ENCODE data around the gene HIPK1.

Gene HIPK1

DNA sequence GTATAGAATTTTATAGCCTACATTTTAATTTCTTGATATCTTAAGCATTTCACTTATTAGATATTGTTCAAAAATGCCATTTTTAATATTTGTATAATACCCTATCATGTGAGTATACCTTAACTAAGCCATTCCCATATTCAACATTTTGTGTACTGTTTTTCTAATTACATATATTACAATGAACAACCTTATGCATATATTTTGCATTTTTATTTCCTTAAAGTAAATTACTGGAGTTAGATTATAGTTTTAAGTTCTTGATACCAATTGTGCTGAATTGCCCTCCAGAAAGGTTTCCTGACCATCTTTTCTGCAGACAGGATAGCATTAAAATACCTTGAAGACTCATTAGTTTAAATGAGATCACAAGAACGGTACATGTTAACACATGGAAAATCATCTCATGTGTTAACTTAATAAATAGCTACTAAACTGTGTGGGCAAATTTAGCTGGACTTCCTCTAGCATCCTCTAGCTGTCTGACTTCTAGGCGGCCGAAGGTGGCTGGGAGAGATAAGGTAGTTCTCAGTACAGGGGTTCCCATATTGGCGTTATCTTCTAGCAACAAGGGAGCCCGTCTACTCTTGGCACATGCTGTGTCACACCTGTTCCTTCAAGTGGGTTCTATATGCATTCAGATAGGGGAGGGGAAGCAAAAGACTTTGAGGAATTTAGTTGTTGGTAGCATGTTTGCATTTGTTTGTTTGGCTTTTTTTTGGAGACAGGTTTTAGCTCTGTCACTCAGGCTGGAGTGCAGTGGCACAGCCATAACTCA is 15.0 kb upstream of the HIPK1 start:
- FAIRE-seq = no peak

DNA sequence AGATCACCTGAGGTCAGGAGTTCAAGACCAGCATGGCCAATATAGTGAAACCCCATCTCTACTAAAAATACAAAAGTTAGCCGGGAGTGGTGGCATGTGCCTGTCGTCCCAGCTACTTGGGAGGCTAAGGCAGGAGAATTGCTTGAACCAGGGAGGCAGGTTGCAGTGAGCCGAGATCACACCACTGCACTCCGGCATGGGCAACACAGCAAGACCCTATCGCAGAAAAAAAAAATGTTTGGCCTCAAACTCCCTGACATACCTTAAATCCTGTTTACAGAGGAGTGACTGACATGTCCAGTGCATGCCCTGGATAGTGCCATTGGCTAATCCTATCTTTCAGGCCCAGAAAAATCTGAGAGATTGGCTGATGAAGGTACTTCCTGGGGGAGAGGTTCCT is 12.2 kb upstream of the HIPK1 start:
- no peak for FAIRE-seq

DNA sequence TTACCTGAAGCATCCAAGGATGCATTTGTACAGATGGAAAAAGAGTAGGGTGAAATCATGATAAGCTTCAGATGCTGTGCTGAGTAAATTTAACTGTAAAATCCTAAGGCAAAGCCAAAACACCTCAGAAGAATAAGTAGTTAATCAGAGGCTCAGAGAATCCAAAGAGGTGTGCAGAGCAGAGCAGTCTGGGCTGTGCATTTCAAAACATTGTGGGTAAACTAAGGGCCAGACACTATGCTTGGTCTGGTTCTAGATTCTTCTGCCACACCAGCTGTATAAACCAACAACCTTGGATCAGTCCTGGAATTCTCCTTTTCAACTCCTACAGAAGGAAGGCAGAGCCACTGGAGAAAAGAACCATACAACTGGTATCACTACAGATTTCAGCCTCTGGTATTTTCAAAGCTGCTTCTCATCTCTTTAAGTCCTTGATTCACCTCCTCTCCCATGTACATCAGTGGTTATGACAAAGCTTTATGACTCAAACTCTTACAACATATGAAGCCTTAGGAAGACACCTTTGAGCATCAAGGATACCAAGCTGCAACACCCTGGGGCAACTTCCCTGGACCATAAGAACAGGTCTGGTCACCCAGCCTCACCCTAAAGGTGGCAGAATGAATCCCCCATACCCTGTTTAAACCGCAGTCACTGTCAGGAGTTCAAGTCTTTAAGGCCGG is 11.6 kb upstream of the HIPK1 start:
- FAIRE-seq = no peak

DNA sequence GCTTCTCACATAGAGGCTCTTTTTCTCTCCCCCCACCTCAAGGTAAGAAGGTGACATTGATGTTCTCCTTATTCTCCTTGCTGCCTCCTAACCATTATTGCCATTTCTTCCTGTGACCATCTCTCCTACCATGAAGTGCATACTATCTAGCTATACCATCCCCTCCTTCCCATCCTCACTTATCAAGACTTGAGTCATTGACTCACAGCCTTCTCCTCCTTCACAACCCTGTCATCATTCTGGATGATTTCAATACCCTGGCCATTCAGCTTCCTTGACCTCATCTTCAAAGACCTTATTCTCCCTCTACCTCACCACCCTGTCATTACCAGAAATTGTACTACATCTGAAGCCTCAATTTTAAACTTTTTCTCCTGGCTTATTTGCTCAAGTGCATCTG is 10.9 kb upstream of the HIPK1 start:
- FAIRE-seq = no peak

DNA sequence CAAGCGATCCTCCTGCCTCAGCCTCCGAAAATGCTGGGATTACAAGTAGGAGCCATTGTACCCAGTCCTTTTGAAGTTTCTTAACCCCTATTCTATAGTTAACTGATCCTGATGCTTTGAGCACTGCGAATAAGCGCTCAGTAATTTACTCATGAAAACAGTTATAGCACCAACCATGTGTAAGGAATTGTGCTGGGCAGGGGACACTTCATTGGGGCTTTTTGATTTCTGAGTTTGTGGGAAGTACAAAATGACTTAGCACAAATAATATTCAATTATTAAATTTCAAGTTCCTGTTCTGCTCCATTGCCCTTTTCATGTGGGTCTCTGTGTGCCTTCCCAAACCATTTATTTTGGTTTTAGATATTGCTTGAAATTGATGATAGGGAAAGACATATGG is 6.2 kb upstream of the HIPK1 start:
- no peak for FAIRE-seq

DNA sequence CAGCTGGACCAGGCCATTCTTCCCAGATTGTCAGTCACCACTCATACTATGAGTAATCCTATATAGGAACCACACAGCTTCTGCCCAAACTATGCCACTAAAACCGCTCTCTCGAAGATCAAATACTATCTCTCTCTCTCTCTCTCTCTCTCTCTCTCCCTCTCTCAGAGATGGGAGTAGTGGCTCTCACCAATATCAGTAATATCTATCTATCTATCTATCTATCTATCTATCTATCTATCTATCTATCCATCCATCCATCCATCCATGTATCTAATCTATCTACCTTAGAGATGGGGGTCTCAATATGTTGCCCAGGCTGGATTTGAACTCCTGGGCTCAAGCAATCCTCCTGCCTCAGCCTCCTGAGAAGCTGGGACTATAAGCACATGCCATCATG is 4.7 kb upstream of the HIPK1 start:
- no peak for FAIRE-seq

DNA sequence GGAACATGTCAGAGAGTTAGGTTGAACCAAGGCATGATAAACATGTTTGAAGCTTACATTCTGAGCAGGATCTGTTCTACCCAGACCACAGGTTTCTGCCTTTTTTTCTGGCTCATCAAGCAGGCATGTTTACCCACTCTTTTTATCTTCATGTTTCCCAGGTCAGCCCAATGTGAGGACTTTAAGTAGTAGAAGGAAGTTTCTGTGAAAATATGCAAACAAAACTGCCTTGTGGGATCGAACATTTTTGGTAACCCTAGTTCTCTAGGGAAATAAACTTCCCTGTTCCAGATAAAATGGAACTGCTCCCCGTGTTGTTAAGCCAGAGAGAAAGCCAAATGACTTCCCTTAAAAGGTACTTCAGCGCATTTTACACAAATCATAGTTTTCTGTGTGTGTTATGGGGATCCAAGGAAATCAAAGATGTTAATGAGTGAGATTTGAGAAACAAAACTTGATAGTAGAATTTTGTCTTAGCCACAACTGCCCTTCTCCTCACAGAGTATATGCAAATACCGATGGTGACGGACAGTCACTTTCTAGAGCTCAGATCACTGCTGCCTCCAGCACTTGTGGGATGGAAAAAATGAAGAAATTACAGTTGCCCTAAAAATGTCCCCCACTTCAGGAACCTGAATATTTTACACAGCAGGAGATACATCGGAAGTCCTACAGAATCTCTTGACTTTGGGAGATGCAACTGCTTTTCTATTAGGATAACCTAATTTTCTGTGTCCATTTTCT is 765 bp upstream of the HIPK1 start:
- FAIRE-seq = no peak

DNA sequence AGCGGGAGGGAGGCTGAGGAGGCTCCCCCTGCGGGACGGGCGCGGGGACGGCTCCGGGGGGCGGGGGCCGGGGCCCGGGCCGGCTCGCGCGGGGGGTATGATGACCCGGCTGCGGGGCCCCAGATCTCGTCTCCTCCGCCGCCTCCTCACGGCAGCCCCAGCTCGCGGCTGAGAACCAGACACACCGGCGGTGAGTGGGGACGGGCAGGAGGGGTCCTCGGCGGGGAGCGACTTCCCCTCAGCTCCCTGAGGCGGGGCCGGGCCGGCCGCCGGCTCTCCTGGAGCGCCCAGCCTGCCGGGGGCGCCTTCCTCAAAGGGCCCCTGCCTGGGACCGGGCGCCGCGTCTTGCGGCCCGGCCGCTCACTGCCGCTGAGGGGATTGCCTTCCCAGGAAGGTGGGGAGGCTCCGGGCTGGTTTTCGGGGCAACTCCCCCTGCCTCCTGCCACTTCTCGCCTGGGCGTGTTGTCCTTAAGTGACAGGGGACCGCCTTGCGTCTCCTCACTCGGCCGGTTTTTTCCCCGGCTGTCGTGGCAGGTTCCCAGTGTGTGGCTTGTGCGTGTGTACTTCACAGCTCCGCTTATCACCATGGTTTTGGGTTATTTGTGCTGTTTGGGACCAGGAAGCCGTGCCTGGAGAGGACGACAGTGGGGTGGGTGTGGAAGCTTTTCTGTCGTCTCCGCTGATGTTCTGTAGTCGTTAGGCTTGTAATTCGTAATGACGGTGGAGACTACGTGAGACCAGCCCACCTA is 800 bp downstream of the HIPK1 start:
- no peak for FAIRE-seq

DNA sequence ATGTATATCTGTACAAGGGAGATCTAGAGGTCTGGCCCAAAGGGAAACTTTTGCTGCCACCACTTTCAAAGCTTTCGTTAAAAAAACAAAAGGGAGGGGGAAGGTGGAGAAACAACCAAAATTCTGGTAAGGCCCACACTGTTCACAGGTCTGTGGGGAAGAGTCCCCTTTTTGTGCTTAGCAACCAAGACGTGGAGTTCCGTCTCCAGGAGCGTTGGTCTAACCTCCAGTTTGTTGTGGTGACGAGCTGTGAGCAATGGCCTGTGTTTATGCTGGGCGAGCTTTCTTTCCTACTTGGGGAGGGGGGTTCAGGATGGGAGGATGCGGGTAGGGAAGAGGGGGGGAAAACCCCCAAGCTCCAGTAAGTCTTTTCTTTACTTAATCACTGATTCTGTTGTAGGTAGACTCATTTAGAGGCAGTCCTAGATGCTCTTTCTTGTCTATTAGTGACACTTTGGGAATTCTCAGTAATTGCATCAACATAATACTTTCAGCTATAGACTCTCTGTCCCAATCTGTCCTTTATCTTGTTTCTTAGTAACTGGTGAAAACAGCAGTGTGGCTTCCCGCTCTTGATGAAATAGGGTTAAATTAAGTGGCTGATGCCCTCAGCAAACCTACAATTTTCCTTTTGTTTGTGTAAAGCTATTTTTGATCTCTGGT is 1.5 kb downstream of the HIPK1 start:
- FAIRE-seq = no peak

DNA sequence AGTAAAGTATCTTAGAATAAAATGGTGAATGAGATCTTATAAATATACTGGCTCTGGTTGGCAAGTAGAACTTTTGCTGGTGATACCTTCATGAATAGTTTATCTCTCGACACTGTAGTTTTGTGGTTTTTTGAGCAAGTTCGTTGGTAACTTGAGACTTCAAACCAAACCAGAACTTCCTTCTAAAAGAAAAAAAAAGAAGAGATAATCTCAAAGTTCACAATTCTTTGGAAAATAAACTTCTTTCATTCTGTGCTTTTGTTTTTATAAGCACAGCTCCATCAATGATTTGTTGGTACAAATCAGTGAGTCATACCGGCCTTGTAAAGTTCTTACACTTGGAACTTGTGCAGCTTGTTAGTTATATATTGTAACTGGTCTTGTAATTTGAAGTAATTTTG is 2.3 kb downstream of the HIPK1 start:
- no peak for FAIRE-seq

DNA sequence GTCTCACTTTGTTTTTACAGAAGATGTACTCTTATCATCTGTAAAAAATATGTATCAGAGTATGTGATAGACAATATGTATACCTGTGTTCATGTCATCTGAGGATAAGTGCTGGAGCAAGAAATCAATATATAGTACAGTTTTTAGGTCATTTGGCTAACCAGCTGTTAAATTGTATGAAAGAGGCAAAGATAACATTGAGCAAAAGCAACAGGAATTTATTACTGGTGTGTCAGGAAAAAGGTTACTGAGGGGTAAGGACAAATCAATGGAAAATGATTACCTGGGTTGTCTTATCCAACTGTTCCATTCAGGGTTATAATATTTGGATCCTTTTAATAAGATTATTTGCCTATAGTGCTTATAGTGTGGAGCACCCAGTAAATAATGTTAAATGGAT is 4.9 kb downstream of the HIPK1 start:
- FAIRE-seq = no peak

DNA sequence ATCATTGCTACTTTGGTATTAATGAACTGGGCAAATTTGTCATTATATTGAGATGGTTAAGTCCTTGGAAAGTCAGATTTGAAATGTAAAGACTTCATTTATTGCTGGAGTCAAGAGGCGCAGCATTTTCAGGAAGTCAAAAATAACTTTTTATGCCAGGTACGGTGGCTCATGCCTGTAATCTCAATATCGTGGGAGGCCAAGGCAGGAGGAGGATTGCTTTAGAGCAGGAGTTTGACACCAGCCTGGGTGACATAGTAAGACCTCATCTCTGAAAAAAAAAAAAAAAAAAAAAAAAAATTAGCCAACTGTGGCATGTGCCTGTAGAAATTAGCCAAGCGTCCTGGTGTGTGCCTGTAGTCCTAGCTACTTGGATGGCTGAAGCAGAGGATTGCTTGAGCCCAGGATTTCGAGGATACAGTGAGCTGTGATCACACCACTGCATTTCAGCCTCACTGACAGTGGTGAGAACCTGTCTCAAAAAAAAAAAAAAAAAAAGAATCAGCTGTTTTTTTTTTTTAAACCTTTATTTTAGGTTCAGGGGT is 5.5 kb downstream of the HIPK1 start:
- no peak for FAIRE-seq

DNA sequence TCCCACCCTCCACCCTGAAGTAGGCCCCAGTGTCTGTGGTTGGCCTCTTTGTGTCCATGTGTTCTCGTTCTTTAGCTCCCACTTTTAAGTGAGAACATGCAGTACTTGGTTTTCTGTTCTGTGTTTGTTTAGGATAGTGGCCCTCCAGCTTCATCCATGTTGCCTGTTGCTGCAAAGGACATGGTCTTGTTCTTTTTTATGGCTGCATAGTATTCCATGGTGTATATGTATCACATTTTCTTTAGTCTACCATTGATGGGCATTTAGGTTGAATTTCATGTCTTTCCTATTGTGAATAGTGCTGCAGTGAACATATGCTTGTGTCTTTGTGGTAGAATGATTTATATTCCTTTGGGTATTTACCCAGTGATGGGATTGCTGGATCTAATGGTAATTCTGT is 6.1 kb downstream of the HIPK1 start:
- no peak for FAIRE-seq

DNA sequence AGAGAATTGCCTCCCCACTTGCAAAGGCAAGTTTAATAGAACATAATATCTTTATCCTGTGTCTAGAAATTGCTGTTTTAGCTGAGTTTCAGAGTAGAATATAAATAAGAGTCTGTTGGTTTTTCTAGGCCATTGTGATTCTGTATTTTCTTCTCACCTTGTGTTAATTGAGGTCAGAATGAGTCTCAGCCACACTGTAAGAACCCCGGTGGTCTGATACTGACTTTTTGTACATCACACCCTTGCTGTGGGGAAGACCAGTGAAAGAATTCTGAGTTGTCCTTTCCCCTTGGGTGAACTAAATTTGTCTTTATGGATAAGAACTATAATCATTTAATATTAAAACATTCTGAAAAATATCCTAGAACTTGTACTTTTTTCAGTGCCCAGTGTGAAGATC is 6.8 kb downstream of the HIPK1 start:
- no peak for FAIRE-seq

DNA sequence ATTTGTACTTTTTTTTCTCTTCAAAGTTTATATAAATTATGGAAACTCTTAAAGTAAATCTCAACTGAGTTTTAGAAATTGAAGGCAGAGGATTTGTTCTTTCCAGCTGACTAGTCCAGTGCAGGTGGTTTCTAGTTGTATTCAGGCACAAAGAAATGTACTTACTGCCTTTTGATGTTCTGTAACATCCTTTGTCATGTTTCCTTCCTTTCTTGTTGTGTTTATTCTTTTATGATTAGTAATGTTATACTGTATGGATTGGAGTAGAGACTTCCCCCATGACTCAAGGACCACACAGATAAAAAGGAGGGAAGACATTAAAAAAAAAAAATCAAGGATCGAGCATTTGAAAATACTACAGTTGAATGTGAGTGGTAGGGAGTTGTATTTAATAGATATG is 8.0 kb downstream of the HIPK1 start:
- FAIRE-seq = no peak

DNA sequence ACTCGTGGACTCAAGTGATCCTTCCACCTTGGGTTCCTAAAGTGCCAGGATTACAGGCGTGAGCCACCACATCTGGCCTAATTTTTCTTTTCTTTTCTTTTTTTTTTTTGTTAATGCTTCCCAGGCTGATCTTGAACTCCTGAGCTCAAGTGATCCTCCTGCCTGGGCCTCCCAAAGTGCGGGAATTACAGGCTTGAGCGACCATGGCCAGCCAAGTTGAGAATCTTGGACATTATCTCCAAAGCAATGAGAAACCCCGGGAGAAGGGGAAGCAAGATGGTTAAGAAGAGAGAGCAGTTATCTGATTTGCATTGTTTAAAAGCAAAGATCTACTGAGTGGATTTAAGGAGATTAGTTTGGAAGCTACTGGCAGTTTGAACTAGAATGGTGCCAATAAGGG is 9.1 kb downstream of the HIPK1 start:
- FAIRE-seq = no peak

DNA sequence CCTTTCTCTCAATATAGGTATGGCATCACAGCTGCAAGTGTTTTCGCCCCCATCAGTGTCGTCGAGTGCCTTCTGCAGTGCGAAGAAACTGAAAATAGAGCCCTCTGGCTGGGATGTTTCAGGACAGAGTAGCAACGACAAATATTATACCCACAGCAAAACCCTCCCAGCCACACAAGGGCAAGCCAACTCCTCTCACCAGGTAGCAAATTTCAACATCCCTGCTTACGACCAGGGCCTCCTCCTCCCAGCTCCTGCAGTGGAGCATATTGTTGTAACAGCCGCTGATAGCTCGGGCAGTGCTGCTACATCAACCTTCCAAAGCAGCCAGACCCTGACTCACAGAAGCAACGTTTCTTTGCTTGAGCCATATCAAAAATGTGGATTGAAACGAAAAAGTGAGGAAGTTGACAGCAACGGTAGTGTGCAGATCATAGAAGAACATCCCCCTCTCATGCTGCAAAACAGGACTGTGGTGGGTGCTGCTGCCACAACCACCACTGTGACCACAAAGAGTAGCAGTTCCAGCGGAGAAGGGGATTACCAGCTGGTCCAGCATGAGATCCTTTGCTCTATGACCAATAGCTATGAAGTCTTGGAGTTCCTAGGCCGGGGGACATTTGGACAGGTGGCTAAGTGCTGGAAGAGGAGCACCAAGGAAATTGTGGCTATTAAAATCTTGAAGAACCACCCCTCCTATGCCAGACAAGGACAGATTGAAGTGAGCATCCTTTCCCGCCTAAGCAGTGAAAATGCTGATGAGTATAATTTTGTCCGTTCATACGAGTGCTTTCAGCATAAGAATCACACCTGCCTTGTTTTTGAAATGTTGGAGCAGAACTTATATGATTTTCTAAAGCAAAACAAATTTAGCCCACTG is 11.5 kb downstream of the HIPK1 start:
- FAIRE-seq = no peak

DNA sequence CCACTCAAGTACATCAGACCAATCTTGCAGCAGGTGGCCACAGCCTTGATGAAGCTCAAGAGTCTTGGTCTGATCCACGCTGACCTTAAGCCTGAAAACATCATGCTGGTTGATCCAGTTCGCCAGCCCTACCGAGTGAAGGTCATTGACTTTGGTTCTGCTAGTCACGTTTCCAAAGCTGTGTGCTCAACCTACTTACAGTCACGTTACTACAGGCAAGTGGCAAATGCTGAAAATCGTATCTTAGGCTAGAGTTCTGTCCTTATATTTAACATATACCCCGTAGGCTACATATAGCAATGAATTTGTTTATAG is 12.1 kb downstream of the HIPK1 start:
- FAIRE-seq = no peak

DNA sequence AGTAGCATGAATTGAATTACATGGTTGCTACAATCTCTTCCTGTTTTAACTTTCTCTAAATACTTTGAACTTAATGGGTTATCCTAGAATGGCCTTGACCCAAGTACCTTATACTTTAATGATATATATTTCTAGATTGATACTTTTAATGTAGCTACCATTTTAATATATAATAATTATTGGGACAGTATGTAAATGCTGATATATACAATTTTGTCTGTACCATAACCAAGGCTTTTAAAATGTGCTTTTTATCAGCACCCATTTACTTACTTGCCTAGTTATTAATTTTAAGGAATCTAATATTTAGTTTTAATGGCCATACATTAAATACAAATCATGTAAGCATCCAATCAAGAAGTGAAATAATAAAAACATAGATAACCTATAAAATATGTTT is 13.4 kb downstream of the HIPK1 start:
- FAIRE-seq = no peak

DNA sequence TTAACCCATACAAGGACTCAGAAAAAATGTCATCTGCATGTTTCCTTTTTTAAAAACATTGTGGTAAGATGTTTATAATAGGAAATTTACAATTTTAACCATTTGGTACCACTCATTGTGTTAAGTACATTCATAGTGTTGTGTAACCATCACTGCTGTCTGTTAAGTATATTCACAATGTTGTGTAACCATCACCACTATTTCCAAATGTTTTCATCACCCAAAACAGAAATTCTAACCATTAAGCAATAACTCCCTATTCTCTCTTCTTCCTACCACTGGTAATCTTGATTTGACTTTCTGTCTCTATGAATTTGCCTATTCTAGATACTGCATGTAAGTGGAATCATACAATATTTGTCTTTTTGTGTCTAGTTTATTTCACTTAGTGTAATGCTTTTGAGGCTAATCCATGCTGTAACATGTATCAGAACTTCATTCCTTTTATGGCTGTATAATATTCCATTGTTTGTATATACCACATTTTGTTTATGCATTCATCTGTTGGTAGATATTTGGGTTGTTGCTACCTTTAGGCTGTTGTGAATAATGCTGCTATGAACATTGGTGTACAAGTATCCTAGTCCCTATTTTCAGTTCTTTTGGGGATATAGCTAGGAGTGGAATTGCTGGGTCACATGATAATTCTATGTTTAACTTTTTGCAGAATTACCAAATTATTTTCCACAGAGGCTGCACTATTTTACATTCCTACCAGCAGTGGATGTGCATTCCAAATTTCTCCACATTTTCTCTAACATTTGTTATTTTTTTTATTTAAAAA is 14.1 kb downstream of the HIPK1 start:
- FAIRE-seq = no peak

DNA sequence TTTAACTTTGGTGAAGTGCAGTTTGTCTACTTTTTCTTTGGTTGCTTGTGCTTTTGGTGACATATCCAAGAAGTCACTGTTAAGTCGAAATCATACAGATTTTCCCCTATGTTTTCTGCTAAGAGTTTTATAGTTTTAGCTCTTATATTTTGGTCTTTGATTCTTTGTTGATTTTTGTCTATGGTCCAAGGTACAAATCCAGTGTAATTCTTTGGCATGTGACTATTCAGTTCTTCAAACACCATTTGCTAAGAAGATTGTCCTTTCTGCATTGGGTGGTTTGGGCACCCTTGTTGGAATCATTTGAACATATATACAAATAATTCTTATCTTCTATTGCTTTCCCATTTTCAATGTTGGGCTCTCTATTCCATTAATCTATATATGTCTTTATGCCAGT is 16.2 kb downstream of the HIPK1 start:
- FAIRE-seq = no peak
